Gastroesophageal sphincter (tissue), 3 donors: ENCODE data around the gene WDHD1.

Experiments used
- CTCF ChIP-seq, 4 experiments: fragments of 200-600 bp in 2 of 4; fragments of 450-650 bp in 2 of 4; sonication (generic) in 1 of 4; IDR thresholded peaks; one replicate each; pipeline ENCODE4 v1.5.1; 2017 to 2019; ENCODE audit warnings: antibody characterized with exemption in 4 of 4, mild to moderate bottlenecking in 2 of 4, moderate library complexity in 2 of 4
- EP300 ChIP-seq: sonication (generic); formaldehyde crosslinking; IDR thresholded peaks from one replicate; pipeline ENCODE4 v1.6.1; 2017; ENCODE audit warnings: antibody characterized with exemption, mild to moderate bottlenecking
- POLR2A ChIP-seq, 2 donors: fragments of 450-650 bp; IDR thresholded peaks; one replicate each; pipeline ENCODE4 v1.6.1; 2017; ENCODE audit warnings: antibody characterized with exemption in 2 of 2, mild to moderate bottlenecking in 2 of 2, moderate library complexity in 1 of 2
- POLR2AphosphoS5 ChIP-seq: sonication (generic); formaldehyde crosslinking; IDR thresholded peaks from one replicate; pipeline ENCODE4 v1.6.1; 2017; ENCODE audit warnings: antibody characterized with exemption

GRCh38 chr14:54935100-54935499, 91.8 kb downstream of the WDHD1 start:
- no peak for TF ChIP-seq CTCF (IDR thresholded peaks at IDR 0.05)
- TF ChIP-seq POLR2AphosphoS5 = no peak
- no peak for TF ChIP-seq EP300
- TF ChIP-seq POLR2A (IDR thresholded peaks at IDR 0.05) = no peak
